Activated CD4-positive, CD25-positive, alpha-beta regulatory T cell treated with anti-CD3 and anti-CD28 coated beads, Interleukin-2, amount 50 U/mL, for 72 hours (primary cell): ENCODE measurements around the gene RPTOR.
A peak's percentile ranks its signal among the peaks of the same experiment; 100 is the strongest.
"Not testable (repeated sequence)": the region's sequence is repeated elsewhere in the genome, so short reads cannot be mapped to it uniquely, and the experiment has no call there.

Experiments
- DNase-seq: peaks from one replicate; pipeline ENCODE4 v3.0.0; 2021

The RPTOR gene

GRCh38 chr17:80802626-80803450 is 258.2 kb downstream of the RPTOR start:
- DNase-seq, result peak; percentile 15

- peak; percentile 21 for DNase-seq
Measured at GRCh38 chr17:80803451-80804428, 259.1 kb downstream of the RPTOR start.

GRCh38 chr17:80804466-80804865 is 259.8 kb downstream of the RPTOR start:
- no peak for DNase-seq

- peak; percentile 21 for DNase-seq
Measured at GRCh38 chr17:80805032-80805751, 260.6 kb downstream of the RPTOR start.

GRCh38 chr17:80807014-80807413 is 262.4 kb downstream of the RPTOR start:
- DNase-seq, result no peak

- DNase-seq, result no peak
Measured at GRCh38 chr17:80807882-80808281, 263.2 kb downstream of the RPTOR start.

GRCh38 chr17:80811181-80812105 is 266.8 kb downstream of the RPTOR start:
- peak; percentile 23 for DNase-seq

- DNase-seq, result peak; percentile 28
Measured at GRCh38 chr17:80812362-80813088, 267.9 kb downstream of the RPTOR start.

- DNase-seq, result no peak
Measured at GRCh38 chr17:80813318-80813717, 268.7 kb downstream of the RPTOR start.

GRCh38 chr17:80814491-80814890 is 269.9 kb downstream of the RPTOR start:
- DNase-seq, result no peak

GRCh38 chr17:80815151-80815681 is 270.6 kb downstream of the RPTOR start:
- DNase-seq, result no peak

GRCh38 chr17:80815718-80816117 is 271.1 kb downstream of the RPTOR start:
- not testable (repeated sequence) for DNase-seq

GRCh38 chr17:80816241-80817103 is 271.8 kb downstream of the RPTOR start:
- no peak for DNase-seq

GRCh38 chr17:80817321-80817845 is 272.7 kb downstream of the RPTOR start:
- no peak for DNase-seq

- DNase-seq, result no peak
Measured at GRCh38 chr17:80817861-80818260, 273.2 kb downstream of the RPTOR start.

GRCh38 chr17:80818871-80819270 is 274.2 kb downstream of the RPTOR start:
- no peak for DNase-seq

GRCh38 chr17:80819422-80820164 is 275.0 kb downstream of the RPTOR start:
- DNase-seq, result no peak

- no peak for DNase-seq
Measured at GRCh38 chr17:80820331-80820730, 275.7 kb downstream of the RPTOR start.

- DNase-seq, result no peak
Measured at GRCh38 chr17:80821546-80821945, 276.9 kb downstream of the RPTOR start.
